Measurements from ENCODE around the gene SPX.

The SPX gene

DNA sequence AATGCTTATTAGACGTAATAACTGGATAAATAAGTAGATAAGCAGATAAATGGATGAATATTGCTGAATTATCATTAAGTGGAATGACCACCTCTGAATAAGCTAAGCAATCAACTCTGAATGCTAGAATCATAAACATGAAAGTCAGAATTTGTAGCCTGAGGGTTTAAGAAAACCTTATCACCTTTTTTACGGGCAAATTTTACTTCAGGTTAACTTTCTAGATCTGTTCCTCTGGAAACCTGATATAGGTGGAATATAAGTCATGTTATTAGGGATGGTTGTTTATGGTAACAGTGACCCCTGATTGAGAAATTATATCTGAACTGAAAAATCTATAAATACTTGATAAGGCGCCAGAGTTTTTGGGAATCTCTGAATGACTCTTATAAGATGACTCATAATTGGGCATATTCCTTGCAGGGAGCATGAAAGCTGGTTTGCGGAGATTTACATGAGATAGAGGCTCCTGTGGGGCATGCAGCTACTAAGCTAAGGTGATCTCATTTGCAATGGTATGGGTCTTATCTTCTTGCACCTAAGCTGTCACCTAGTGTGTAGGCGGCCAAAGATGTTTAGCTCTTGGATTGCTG lies 12.1 kb downstream of the SPX start:
- no peak for DNase-seq (ENCODE audit: low spot score)

DNA sequence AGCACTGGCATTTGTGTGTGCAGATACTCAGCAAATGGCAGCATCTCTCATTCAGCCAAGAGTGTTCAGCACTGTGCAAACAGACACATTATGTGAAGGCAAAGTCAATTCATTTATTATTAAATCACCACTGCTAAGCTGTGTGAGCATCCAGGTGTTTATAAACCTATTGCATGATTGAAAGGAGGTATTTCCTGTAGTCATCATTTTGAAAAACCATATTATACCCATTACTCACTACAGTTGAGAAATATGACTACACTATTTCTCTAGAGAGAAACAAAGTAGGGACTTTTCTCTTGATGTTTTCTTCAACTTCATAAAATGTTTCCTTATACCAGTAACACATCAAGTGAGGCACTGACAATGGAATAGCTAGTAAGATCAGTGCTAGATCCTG lies 13.7 kb downstream of the SPX start:
- DNase-seq (ENCODE audit: low spot score), result no peak

DNA sequence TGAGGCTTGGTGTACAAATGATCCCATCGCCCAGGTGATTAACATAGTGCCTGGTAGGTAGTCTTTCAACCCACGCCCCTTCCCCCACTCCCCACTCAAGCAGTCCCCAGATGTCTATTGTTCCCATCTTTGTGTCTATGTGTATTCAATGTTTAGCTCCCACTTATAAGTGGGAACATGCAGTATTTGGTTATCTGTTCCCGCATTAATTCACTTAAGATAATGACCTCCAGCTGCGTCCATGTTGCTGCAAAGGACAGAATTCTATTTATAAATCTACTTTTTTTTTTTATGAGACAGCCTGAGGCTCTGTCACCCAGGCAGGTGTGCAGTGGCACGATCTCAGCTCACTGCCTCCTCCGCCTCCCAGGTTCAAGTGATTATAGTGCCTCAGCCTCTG lies 15.7 kb downstream of the SPX start:
- no peak for DNase-seq (ENCODE audit: low spot score)

DNA sequence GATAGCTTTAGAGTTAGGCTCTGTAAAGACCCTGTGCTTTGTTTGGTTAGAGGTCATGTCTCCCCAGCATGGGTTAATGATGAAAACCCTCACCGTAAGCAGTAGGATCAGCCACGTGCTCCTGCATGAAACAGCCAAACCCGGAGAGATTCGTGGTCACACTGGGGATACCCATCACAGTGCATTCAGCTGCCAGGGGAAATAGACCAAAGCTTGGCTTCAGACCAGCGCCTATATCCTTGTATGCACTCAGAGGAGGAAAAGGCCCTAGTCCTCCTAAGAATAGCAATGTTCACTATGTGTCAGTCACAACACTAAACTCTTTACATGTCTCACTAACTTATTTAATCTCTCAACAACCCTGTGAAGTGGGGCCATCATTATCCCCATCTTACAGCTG lies 16.3 kb downstream of the SPX start:
- DNase-seq (ENCODE audit: low spot score), result no peak

GRCh38 chr12:21543151-21543550 lies 17.1 kb downstream of the SPX start:
- no peak for DNase-seq (ENCODE audit: low spot score)

- no peak for DNase-seq (ENCODE audit: low spot score)
Measured at GRCh38 chr12:21545557-21545956, 19.5 kb downstream of the SPX start.

- no peak for DNase-seq (ENCODE audit: low spot score)
Measured at GRCh38 chr12:21546716-21547115, 20.6 kb downstream of the SPX start.

DNA sequence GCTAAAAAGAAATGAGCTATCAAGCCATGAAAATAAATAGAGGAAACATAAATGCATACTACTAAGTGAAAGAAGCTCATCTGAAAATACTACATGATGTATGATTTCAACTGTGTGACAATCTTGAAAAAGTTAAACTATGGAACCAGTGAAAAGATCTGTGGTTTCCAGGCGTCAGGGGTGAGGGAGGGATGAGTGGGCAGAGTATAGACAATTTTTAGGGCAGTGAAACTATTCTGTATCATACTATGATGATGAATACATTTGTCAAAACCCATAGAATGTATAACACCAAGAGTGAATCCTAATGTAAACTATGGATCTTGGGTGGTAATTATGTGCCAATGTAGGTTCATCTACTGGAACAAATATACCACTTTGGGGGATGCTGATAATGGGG lies 21.3 kb downstream of the SPX start:
- DNase-seq (ENCODE audit: low spot score), result no peak

GRCh38 chr12:21551841-21552465 lies 25.9 kb downstream of the SPX start:
- DNase-seq (ENCODE audit: low spot score), result no peak

DNA sequence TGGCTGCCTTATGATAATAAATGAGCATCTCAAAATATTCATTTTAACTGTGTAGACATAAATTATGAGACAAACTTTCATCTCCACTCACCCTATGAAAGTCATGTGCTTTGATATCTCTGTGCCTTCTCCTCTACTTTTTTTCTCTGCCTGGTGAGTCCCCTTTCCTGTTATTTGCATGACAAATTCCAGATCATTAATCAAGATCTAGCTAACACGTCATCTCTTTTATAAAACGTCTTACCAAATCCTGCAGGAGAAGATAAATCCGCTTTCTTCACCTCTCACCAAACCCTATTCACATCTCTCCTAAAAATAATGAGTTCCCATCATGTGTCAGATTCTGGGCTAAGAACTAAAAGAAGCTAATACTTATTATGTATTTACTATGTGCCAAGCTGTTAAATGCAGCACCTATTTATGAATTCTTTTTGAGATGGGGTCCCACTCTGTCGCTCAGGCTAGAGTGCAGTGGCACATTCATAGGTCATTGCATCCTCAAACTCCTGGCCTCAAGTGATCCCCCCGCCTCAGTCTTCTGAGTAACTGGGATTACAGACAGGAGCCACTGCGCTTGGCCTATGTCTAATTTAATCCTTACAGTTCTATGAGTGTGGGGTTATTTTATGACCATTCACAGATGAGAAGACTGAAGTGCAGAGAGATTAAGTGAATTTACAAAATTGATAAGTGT lies 26.7 kb downstream of the SPX start:
- no peak for DNase-seq (ENCODE audit: low spot score)

- no peak for DNase-seq (ENCODE audit: low spot score)
Measured at GRCh38 chr12:21553329-21553675, 27.2 kb downstream of the SPX start.

GRCh38 chr12:21558100-21558679 lies 32.1 kb downstream of the SPX start:
- DNase-seq (ENCODE audit: low spot score), result no peak

- no peak for DNase-seq (ENCODE audit: low spot score)
Measured at GRCh38 chr12:21559855-21560569, 33.9 kb downstream of the SPX start.

- no peak for DNase-seq (ENCODE audit: low spot score)
Measured at GRCh38 chr12:21561158-21561557, 35.1 kb downstream of the SPX start.

GRCh38 chr12:21562859-21563258 lies 36.8 kb downstream of the SPX start:
- DNase-seq (ENCODE audit: low spot score), result no peak

GRCh38 chr12:21566223-21566906 lies 40.3 kb downstream of the SPX start:
- DNase-seq (ENCODE audit: low spot score), result no peak

- DNase-seq (ENCODE audit: low spot score), result no peak
Measured at GRCh38 chr12:21566907-21567394, 40.9 kb downstream of the SPX start.

DNA sequence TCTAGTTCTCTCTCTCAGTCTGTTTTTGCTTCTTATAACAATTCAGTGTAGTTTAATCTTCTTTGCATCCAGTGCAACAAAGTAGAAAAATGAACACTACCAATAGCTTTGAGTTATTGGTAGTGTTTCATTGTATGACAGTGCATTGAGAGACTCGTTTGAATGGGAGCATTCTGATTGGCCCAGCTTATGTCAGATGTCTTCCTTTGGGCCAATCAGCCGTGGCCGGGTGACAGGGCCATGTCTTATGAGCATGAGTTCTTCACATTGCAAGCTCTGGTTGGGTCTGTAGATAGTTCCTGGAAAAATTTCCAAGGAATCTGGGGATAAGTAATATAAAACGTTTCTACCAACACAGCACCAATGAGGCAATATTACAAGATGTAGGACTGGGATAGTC lies 42.0 kb downstream of the SPX start:
- DNase-seq (ENCODE audit: low spot score), result no peak

GRCh38 chr12:21571046-21571445 lies 45.0 kb downstream of the SPX start:
- DNase-seq (ENCODE audit: low spot score), result no peak

- DNase-seq (ENCODE audit: low spot score), result no peak
Measured at GRCh38 chr12:21573733-21574358, 47.8 kb downstream of the SPX start.

DNA sequence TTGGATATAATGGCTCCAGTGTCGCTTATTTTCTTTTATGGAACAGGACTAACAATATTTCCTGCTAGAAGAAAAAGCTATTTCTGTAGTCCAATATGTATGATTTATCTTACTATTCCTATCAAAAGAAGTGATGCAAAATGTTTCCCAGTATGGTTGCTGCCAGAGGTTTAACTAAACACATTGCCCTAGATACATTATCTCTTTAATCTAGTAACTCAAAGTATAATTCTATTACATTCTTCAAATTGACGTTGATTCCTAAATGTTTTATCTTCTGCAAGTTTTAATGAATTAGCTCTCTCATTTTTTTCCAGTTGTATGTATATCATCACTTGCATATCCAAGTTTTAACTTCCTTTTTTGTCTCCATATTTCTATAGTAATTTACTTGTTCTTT lies 50.3 kb downstream of the SPX start:
- no peak for DNase-seq (ENCODE audit: low spot score)

- no peak for DNase-seq (ENCODE audit: low spot score)
Measured at GRCh38 chr12:21577516-21577915, 51.4 kb downstream of the SPX start.
